ENCODE results near the gene ITFG2. TPM values are rescaled to one million over a fixed set of nuclear protein-coding genes. Genes with fewer than 3 reads are reported as not detected.

Gene ITFG2
- total RNA-seq, 1 experiment from 2014 or later = 41.3 TPM

- H3K4me3 ChIP-seq = peak overlapping the region; percentile 78
These were observed 1.0 kb downstream of the ITFG2 start for GRCh38 chr12:2813214-2814185.

GRCh38 chr12:2819810-2820209 lies 7.3 kb downstream of the ITFG2 start:
- peaks cover 9% of the 10 kb centered on the region for H3K79me2 ChIP-seq (ENCODE audit: low read depth)
- no TSS peak for BruUV-seq (replicated peaks)
- no peak for DNase-seq
- no peaks in the 10 kb centered on the region for H3K9me3 ChIP-seq (ENCODE audit: insufficient read depth, low read depth)
- H3K9me2 ChIP-seq (ENCODE audit: insufficient read depth) = no peaks in the 10 kb centered on the region
- H3K27ac ChIP-seq = no peak overlapping the region
- CTCF ChIA-PET = no interaction called here
- H4K20me1 ChIP-seq (ENCODE audit: insufficient read depth) = peaks cover 2% of the 10 kb centered on the region; the same call in 1 of the 2 replicates
- no peak overlapping the region for H3K4me2 ChIP-seq
- 0 out of 2 replicates have a peak, but pooled peaks cover 3% of the 10 kb centered on the region for H3K36me3 ChIP-seq (ENCODE audit: low read depth)
- no peaks in the 10 kb centered on the region for H3F3A ChIP-seq (ENCODE audit: insufficient read depth, low read depth)
- H3K27me3 ChIP-seq (ENCODE audit: insufficient read depth, low read depth) = no peaks in the 10 kb centered on the region
- no peak overlapping the region for H3K4me3 ChIP-seq
- TF ChIP-seq CTCF (conservative IDR thresholded peaks at IDR 0.05) = no peak
- no peak for TF ChIP-seq EZH2 (IDR thresholded peaks at IDR 0.05; ENCODE audit: low read depth)
- POLR2A ChIA-PET (ENCODE audit: unreplicated experiment) = no interaction called here
- no peak overlapping the region for H2AFZ ChIP-seq
- intact Hi-C loops (cut with micrococcal nuclease; ENCODE audit: unreplicated experiment) = no loop called here
- H3K4me1 ChIP-seq (replicated peaks; ENCODE audit: insufficient read depth) = no peaks in the 10 kb centered on the region

More at GRCh38 chr12:2813214-2814185, 1.0 kb downstream of the ITFG2 start:
- no peaks in the 10 kb centered on the region for H3K9me2 ChIP-seq (ENCODE audit: insufficient read depth)
- H3K36me3 ChIP-seq (ENCODE audit: low read depth) = 0 out of 2 replicates have a peak, but pooled peaks cover 3% of the 10 kb centered on the region
- H3K27ac ChIP-seq = peak overlapping the region; percentile 76; the same call in 1 of the 2 replicates
- peak overlapping the region; percentile 85 for H2AFZ ChIP-seq
- peak overlapping the region; percentile 83 for H3K4me2 ChIP-seq
- TF ChIP-seq CTCF (conservative IDR thresholded peaks at IDR 0.05) = peak; percentile 83
- TF ChIP-seq EZH2 (IDR thresholded peaks at IDR 0.05; ENCODE audit: low read depth) = no peak
- BruUV-seq (replicated peaks) = no TSS peak
- H4K20me1 ChIP-seq (ENCODE audit: insufficient read depth) = 0 out of 2 replicates have a peak, but pooled peaks cover 7% of the 10 kb centered on the region
- DNase-seq = peak; percentile 43 to 57
- ChIA-PET CTCF (interaction anchor here (1.1 to 1.2 kb wide), 2 partner anchors 17 to 29 kb away, joined by 3 read pairs; no protein-coding TSS in a partner anchor), POLR2A (ENCODE audit: unreplicated experiment) (interaction anchor here (0.5 kb wide), 1 partner anchor 132 kb away, joined by 19 read pairs; no protein-coding TSS in a partner anchor)
- peaks cover 8% of the 10 kb centered on the region for H3F3A ChIP-seq (ENCODE audit: insufficient read depth, low read depth)
- no peaks in the 10 kb centered on the region for H3K9me3 ChIP-seq (ENCODE audit: insufficient read depth, low read depth)
- intact Hi-C loops (cut with micrococcal nuclease; ENCODE audit: unreplicated experiment) = loop anchor here (1.0 kb wide), 2 partner anchors 73 to 228 kb away; no protein-coding TSS in a partner anchor
- peaks cover 16% of the 10 kb centered on the region for H3K4me1 ChIP-seq (replicated peaks; ENCODE audit: insufficient read depth)
- H3K79me2 ChIP-seq (ENCODE audit: low read depth) = peaks cover 33% of the 10 kb centered on the region
- H3K27me3 ChIP-seq (ENCODE audit: insufficient read depth, low read depth) = no peaks in the 10 kb centered on the region

GRCh38 chr12:2820432-2820831 lies 8.0 kb downstream of the ITFG2 start:
- H3K36me3 ChIP-seq (ENCODE audit: low read depth) = no peaks in the 10 kb centered on the region
- BruUV-seq (replicated peaks) = no TSS peak
- CTCF ChIA-PET = interaction anchor here (0.6 kb wide), 1 partner anchor 122 kb away, joined by 9 read pairs; no protein-coding TSS in a partner anchor

More at GRCh38 chr12:2820432-2820831, 8.0 kb downstream of the ITFG2 start:
- intact Hi-C loops (cut with micrococcal nuclease; ENCODE audit: unreplicated experiment) = no loop called here
- H4K20me1 ChIP-seq (ENCODE audit: insufficient read depth) = peaks cover 2% of the 10 kb centered on the region; the same call in 1 of the 2 replicates
- no peak overlapping the region for H3K4me3 ChIP-seq
- peaks cover 3% of the 10 kb centered on the region for H3K79me2 ChIP-seq (ENCODE audit: low read depth)
- TF ChIP-seq CTCF (conservative IDR thresholded peaks at IDR 0.05) (no peak), EZH2 (IDR thresholded peaks at IDR 0.05; ENCODE audit: low read depth) (no peak)
- H3K4me2 ChIP-seq = no peak overlapping the region
- no peak for DNase-seq
- no peak overlapping the region for H3K27ac ChIP-seq
- no peaks in the 10 kb centered on the region for H3K27me3 ChIP-seq (ENCODE audit: insufficient read depth, low read depth)
- no peak overlapping the region for H2AFZ ChIP-seq
- no peaks in the 10 kb centered on the region for H3F3A ChIP-seq (ENCODE audit: insufficient read depth, low read depth)
- no peaks in the 10 kb centered on the region for H3K9me2 ChIP-seq (ENCODE audit: insufficient read depth)
- H3K9me3 ChIP-seq (ENCODE audit: insufficient read depth, low read depth) = no peaks in the 10 kb centered on the region
- no peaks in the 10 kb centered on the region for H3K4me1 ChIP-seq (replicated peaks; ENCODE audit: insufficient read depth)
- POLR2A ChIA-PET (ENCODE audit: unreplicated experiment) = no interaction called here
